Measurements from ENCODE around the gene NLRP1.
A peak's percentile ranks its signal among the peaks of the same experiment; 100 is the strongest.

NLRP1 gene

DNA sequence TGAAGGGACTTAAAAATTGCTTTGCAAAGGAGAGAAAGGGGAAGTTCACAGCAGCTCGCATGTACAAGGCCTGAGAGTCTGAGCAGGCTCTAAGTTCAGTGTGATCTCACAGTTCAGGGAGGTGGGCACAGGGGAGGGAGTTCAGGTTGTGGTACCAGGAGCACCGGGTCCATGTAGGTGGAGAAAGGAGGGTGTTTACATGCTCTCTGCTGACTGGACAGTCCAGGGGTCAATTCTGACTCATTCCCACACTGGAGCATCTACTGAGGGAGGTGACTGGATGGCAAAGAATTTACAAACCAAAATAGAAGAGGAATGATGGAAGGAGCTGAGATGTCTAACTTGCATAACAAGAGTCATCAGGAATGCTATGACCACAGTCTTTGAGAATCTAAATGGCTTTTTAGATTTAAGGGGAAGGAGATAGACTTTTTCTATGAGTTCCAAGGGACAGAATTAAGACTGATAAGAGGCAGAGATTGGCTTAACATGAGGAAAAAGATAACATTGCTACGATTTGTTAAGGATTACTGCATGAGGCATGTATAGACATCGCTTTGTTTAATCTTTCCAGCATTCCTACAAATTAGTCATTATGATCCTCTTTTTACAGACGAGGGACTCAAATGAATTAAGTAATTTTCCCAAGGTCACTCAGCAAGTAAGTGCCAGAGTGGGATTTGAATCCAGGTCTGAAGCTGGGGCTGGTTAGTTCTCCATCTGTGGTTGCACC lies 68.1 kb downstream of the NLRP1 start:
- DNase-seq (ENCODE audit: low spot score): peak; percentile 70

GRCh38 chr17:5514976-5515375 lies 69.3 kb downstream of the NLRP1 start:
- DNase-seq (ENCODE audit: low spot score): no peak

GRCh38 chr17:5513628-5514027 lies 70.7 kb downstream of the NLRP1 start:
- no peak for DNase-seq (ENCODE audit: low spot score)

- DNase-seq (ENCODE audit: low spot score): no peak
These were observed 72.7 kb downstream of the NLRP1 start for GRCh38 chr17:5511401-5512225.

DNA sequence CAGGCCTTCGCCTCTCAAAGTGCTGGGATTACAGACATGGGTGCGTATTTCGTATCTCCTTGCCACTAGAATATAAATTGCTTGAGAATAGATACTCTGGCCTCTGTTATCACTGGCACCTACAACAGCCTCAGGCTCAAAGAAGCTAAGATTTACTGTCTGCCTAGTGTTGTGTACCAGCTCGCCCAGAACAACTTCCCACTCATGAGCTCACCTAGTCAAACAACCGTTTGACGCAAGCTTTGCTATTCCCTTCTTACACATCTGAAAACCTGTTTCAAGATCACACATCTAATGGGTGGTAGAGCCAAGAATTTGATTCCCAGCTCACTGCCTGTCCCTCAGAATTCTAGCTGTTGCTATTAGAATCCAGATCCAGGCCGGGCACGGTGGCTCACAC lies 73.5 kb downstream of the NLRP1 start:
- DNase-seq (ENCODE audit: low spot score): no peak

DNA sequence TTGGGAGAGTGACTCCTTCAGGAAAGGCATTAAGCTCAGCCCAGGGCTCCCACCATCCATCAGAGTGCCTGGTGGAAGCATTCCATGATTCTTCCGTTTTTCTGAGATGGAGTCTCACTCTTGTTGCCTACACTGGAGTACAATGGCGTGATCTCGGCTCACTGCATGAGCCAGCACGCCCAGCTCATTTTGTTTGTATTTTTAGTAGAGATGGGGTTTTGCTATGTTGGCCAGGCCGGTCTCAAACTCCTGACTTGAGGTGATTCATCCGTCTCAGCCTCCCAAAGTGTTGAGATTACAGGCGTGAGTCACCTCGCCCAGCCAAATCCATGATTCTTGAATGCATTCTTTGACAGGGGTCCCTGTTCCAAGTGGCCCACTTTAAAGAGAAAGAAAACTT lies 74.8 kb downstream of the NLRP1 start:
- DNase-seq (ENCODE audit: low spot score): no peak

- no peak for DNase-seq (ENCODE audit: low spot score)
These were observed 75.5 kb downstream of the NLRP1 start for GRCh38 chr17:5508810-5509209.

DNA sequence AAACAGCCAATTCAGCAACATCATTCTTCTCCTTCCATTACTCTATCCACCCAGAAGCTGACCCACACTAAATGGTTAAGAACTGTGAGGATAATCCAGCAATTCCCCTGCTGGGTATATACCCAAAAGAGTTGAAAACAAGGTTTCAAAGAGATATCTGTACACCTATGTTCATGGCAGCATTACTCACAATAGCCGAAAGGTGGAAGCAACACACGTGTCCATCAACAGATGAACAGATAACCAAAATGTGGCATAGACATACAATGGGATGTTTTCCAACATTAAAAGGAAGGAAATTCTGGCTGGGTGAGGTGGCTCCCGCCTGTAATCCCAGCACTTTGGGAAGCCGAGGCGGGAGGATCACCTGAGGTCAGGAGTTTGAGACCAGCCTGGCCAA lies 78.0 kb downstream of the NLRP1 start:
- DNase-seq (ENCODE audit: low spot score): no peak

- no peak for DNase-seq (ENCODE audit: low spot score)
These were observed 81.8 kb downstream of the NLRP1 start for GRCh38 chr17:5502552-5502951.

DNA sequence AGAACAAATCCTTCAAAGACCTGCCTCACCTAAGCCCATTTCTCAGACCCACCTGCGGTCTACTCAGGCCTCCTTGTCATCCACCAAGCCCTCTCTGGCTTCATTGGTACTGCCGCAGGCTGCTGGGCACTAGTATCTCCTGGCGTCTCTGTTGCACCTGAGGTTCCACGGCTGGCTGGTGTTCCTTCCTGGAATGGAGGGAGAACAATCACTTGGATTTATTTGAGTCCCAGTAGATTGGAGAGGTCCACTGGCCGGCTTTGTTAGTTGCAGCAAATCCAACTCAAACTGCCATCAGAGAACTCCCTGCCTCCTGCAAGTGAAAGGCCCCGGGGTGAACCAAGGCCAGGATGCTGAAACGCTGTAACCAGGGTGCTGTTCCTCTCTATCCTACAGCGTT lies 82.6 kb downstream of the NLRP1 start:
- no peak for DNase-seq (ENCODE audit: low spot score)

- peak; percentile 72 for DNase-seq (ENCODE audit: low spot score)
These were observed 83.5 kb downstream of the NLRP1 start for GRCh38 chr17:5500589-5501391.

- no peak for DNase-seq (ENCODE audit: low spot score)
These were observed 84.1 kb downstream of the NLRP1 start for GRCh38 chr17:5500247-5500588.

GRCh38 chr17:5499476-5500231 lies 84.7 kb downstream of the NLRP1 start:
- DNase-seq (ENCODE audit: low spot score): no peak

DNA sequence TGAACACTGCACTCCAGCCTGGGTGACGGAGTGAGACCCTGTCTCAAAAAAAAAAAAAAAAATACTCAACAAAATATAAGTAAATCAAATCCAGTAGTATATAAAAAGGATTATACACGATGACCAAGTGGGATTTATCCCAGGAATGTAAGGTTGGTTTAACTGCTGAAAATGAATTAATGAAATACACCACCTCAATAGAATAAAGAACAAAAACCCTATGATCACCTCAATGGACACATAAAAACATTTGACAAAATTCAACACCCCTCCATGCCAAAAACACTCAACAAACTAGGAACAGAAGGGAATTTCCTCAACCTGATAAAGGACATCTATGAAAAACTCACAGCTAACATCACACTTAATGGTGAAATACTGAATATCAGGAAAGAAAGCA lies 91.3 kb downstream of the NLRP1 start:
- DNase-seq (ENCODE audit: low spot score): no peak

GRCh38 chr17:5488752-5489151 lies 95.6 kb downstream of the NLRP1 start:
- no peak for DNase-seq (ENCODE audit: low spot score)

GRCh38 chr17:5486206-5487124 lies 97.8 kb downstream of the NLRP1 start, which contains the start of gene MIS12:
MIS12 (plus strand) TSS chr17:5486566; CDS start chr17:5488863, 2,297 bp downstream.
- DNase-seq (ENCODE audit: low spot score): peak; percentile 99

DNA sequence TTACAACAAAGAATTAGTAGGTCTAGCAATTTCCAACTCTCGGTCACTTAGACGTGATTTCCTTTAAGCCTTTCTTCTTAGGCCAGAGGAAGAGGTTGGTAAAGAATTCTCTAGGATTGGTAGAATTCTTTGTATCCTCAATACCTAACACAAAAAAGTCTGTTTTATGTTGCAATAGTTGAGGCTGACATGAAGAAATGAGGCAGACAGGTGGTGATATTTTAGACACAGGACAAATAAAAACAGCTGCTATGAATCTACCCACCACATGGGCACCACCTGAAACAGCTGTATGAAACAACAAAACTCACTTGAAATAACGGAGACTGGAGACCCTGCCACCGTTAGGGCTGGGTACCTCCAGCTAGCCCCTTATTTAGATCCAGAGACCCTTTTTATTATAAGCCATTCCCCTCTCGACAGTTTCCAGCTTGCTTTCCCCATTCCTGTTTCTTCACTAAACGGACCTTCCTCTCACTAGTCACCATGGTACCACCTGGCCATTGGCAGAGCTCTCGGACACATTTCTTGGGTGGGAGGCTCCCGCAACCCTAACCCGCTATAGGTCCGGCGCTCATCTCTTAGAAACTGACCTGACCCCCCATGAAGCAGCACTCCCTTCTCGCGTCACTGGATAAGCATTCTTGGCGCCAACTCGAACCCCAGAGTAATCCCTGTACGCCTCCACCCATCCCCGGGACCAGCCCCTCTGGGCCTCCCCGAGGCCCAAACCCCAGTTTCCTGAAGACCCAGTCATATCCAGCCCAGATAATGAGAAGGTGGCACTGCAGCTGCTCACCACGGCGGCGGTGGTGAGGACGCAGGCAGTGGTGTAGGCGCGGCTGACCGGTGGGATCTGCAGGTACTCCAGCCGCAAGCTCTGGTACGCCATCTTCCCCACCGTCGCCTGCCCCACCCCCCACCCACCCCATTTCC lies 98.8 kb downstream of the NLRP1 start, which contains the start of gene DERL2:
Gene DERL2, minus strand, starts transcription at position 909 of the 936 bp plus-strand sequence. Its CDS starts 17 bp downstream, at position 892.
- DNase-seq (ENCODE audit: low spot score): no peak

GRCh38 chr17:5481451-5481850 lies 102.9 kb downstream of the NLRP1 start:
- no peak for DNase-seq (ENCODE audit: low spot score)

- DNase-seq (ENCODE audit: low spot score): no peak
These were observed 103.3 kb downstream of the NLRP1 start for GRCh38 chr17:5480962-5481361.

- no peak for DNase-seq (ENCODE audit: low spot score)
These were observed 105.3 kb downstream of the NLRP1 start for GRCh38 chr17:5478992-5479391.

Measured in COLO829 (cell line).